Inflammatory macrophage treated with lipopolysaccharide for 4 hours (primary cell): ENCODE data around the gene KLF15.

ENCODE experiments used
- DNase-seq: peaks from one replicate; pipeline ENCODE4 v3.0.0-alpha.2; 2020

The KLF15 gene

DNA sequence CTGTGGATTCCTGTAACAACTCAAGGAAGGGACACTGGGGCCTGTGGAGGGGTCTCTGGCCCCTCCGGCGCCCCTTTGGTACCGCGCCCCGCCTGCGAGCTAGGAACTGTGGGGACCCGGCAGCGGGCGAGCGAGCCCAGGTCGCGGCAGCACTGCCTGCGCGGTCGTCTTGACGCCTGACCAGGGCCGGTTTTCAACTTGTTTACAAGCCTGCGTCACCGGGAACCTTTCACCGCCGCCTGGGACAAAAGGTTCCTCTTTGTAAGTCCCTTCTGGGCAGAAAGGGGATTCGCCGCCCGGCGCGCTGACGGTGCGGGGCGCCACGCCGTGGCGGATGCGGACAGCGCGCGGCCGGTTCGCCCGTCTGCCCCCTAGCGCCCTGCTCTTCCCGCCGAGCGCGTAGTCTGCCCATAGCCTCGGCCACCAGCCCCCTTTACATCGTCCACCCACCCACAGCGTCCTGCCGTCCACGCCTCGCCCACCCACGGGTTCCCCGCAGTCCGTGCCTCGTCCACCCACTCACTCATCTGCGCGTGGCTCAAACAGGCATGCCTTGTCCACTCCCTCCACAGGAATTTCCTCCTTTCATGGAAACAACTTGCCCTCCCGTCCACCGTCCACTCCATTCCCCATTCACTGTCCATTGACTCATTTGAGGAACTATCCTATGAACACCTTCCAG, 32.0 kb upstream of the KLF15 start:
- DNase-seq, result peak; percentile 93

GRCh38 chr3:126381966-126382365, 24.8 kb upstream of the KLF15 start:
- peak; percentile 34 for DNase-seq

GRCh38 chr3:126380011-126380768, 23.0 kb upstream of the KLF15 start:
- no peak for DNase-seq

DNA sequence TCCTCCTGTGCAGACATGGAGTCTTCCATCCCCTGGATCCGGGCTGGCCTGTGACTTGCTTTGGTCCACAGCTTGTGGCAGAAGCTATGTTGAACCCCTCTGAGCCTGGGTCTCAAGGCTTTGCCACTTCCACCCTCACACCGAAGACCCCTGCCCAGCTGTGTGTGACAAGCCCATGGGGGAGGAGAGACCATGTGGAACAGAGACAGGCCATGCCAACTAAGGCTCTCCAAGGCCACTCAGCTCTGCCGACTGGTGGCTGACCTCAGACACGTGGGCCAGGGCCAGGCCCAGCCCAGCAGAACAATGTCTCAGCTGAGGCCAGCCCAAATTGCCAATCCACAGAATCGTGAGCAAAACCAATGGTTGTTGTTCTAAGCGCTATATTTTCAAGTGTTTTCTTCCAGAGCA, 21.1 kb upstream of the KLF15 start:
- DNase-seq, result no peak

DNA sequence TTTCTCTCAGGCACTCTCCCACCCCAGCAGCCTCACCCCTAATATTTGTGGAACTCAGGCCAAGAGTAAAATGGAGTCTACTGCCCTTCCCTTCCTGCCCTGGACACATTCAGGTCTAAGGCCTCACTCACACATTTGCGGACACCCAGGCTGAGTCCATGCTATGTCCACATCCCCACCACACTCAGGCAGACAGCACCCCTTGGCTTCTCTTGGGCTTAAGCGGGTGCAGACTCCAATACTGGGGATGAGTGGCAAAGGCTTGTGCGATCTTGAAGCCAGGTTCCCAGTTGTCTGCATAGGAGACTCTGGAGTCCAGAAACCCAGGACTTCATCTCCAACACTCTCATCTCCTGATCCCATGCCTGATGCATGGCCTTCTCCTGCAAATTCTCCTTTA, 20.0 kb upstream of the KLF15 start:
- DNase-seq, result no peak

DNA sequence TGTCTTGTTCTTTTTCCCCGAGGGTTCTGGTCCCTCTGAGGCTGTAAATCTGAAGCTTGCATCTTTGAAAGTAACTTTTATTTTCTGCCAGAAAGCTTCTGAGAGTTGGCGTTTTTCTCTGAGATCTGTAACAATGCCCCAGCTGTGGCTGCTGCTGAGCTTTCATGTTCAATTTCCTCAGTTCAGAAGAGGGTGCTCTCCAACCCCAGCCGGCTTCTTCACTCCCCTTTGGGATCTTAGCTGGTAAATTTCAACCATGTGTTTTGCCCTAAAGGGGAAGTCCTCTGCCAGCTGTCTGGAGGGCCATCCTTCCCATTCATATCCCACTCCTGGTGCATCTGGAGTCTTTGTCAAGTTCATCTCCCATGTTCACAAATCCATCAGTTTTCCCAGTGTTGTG, 19.2 kb upstream of the KLF15 start:
- no peak for DNase-seq

DNA sequence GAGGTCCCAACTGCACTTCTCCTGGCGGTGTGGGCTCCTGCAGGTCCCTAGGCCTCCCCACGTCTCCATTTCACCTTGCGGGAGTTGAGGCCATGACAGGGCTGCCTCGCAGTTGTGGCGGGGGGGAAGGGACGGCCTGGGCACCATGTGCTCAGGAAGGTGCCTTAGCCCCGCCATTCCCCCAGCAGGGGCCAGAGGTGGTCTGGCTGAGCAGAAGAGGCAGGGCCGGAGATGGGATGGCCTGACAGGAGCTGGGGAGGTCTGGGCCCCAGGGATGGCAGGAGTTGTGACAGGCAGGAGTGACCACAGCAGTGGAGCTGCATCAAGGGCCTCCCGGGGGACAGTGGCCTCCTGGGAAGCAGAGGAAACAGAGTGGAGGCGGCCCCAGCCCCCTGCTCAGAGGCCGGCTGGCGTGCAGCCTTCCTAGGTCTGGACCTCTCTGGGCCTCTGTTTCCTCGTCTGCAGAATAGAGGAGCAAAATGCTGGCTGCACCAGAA, 18.7 kb upstream of the KLF15 start:
- DNase-seq, result no peak

DNA sequence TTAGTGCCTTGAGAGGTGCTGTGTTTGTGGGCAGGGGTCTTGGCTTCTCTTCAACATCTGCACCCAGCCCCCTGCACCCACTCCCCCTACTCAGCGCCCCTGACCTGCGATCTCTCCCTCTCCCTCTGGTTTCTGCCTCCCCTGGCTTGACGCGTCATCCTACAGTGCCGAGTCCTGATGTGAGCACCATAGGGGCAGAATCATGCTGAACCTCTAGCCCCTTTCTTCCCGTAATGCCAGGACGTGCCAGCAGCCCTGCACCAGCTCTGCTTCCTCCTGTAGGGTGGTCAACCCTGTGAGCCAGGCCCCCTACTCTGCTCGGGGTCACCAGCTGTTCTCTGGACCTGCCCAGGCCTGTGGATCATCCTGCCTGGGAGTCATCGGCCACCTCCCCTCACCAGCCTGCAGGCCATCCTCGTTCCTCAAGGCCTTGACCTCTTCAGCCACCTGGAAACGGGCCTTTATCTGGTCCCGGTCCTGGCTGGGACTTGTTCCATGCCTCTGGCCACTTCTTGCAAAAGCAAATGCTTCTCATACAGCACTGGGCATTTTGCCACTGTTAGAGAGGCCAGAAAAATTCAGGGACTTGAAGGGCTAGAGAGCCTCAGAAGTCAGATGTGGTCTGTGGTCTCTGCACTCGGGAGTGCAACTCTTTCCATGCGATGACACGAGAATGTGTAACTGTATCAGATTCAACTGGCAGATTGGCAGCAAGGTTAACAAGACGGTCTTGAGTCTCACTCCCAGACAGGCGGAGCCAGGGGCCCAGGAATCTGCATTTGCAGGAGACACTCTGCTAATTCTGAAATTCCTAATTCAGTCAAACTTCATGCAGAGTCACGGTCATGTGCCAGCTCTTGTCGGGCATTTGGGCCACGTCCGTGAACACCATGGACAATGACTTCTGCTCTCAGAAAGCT, 16.7 kb upstream of the KLF15 start:
- DNase-seq, result no peak

DNA sequence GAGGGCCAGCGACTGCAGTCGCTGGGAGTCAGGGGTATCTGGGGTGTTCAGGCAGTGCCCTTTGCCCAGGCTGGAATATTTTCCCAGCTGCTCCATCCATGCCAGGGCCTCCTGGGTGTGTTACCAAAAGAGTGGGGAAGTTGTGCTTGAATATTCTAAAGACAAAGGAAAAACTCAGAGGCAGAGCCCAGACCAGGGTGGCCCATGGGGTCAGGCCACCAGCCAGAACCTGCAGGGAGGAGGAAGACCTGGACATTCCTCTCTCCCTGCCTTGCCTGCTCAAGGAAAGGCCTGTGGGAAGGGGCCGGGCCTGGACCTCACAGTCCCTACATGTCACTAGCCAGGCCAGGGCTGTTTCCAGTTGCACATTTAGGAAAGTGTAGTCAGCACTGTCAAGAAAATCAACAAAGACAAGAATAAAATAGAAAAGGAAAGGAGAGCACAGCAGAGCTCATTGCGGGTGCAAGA, 16.0 kb upstream of the KLF15 start:
- DNase-seq, result no peak

- no peak for DNase-seq
Observed at GRCh38 chr3:126372413-126373145, 15.4 kb upstream of the KLF15 start.

DNA sequence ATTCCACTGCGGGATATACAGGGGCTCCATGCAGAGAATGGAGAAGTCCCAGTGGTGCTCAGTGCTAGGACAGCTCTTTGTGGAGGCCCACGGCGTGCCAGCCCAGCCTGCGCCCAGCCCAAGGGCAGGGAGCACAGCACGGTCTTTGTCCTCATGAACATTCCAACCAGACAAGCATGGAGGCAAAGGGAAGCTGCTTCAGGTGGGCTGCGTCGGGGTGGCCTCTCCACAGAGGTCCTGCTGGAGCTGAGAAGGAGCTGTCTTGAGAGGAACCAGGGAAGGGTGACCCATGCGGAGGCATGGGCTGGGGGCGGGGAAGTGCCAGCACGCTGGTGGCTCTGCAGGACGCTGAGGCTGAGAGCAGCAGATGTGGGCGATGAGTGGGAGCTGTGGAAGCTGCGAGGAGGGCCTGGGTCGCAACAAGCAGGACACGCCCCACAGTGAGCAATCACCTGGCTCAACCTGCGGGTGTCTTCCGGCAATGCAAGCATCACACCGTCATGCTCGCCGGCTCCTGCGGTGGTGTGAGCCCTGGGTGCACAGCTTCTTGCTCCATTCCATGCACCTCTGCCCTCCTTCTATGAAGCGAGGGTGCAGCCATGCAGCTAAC, 14.0 kb upstream of the KLF15 start:
- no peak for DNase-seq

- DNase-seq, result no peak
Observed at GRCh38 chr3:126370606-126371005, 13.4 kb upstream of the KLF15 start.

DNA sequence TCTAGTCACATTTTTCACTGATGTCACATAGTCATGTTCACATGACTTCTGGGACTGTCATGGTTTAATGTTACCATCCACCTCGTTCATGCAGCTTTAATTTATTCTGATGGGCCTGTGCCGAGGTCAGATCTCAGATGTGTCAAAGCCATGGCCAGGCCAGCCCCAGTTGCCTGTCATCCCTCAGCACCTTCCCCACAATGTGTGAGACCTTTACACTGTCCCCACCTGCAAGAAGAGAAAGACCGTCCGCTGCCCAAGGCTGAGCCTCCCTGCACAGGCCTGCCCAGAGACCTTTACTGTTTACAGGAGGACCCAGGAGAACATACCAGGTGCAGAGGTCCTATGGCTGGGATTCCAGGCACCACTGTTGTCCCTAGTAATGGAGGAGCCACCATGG, 12.8 kb upstream of the KLF15 start:
- no peak for DNase-seq

- DNase-seq, result no peak
Observed at GRCh38 chr3:126369490-126369889, 12.3 kb upstream of the KLF15 start.

GRCh38 chr3:126367316-126367805, 10.2 kb upstream of the KLF15 start:
- DNase-seq, result no peak

- no peak for DNase-seq
Observed at GRCh38 chr3:126365351-126366277, 8.4 kb upstream of the KLF15 start.

DNA sequence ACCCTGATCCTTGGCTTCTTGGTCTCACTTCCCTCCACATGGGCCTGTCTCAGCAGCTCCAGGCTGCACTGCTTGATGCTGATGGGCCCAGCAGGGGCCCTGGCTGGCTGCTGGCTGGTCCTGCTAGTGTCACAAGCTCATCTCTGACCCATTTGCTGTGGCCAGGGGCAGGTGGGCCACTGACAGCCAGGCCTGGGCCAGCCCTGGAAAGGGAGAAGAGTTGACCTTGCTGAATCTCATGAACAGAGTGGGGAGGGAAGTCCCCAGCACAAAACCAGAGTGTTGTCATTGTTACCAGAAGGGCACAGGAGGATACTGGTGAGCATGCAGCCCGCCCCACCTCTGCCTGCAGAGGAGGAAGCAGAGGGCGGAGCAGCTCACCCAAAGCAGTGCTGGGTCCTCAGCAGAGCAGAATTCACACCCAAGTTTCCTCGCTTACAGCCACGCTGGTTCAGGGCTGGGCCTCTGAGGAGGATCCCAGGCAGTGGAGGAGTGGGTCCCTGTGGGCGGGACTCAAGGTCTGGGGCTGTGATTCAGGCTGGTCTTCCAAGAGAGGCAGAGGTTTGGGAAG, 7.6 kb upstream of the KLF15 start:
- no peak for DNase-seq

DNA sequence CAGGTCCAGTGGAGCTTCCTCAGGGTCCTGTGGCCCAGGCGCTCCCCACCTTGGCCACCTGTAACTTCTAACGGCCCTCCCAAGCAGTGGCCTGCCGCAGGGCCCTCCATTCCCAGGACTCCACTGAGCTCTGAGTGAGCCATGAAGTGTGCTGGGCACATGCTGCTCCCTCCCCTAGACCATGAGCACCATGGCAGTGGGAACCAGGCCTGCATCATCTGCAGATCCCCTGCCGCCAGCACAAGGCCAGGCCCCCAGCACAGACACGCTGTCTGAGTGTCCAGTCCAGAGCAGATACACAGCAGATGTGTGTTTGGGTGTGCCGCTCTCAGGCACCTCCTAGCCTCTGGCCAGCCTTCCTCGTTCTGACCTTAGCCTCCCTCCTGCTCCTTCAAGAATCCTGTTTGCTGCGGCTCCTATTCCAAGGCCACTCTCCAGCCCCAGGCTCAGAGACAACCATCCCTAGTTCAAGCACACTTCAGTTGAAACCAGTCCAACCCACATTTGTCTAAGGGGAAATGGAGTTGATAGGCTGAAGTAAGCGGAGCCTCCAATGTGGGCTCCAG, 7.0 kb upstream of the KLF15 start:
- DNase-seq, result no peak

DNA sequence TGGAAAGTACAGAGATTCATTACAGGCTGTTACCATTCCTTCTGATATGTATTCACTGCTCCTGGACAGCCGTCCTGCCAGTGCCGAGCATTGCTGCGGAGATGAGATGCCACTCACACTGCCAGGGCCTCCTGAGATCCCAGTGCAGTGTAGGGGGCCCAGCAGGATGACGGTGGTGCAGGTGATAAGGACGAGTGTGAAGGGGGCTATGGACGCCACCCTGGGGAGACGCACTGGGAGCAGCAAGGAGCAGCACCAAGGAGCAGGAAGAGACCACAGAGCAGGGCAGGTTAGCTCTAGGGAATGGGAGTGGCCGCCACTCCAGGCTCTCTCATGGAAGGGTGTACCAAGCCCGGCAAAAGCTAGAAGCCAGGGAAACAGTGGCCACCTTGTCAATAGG, 4.0 kb upstream of the KLF15 start:
- DNase-seq, result no peak

DNA sequence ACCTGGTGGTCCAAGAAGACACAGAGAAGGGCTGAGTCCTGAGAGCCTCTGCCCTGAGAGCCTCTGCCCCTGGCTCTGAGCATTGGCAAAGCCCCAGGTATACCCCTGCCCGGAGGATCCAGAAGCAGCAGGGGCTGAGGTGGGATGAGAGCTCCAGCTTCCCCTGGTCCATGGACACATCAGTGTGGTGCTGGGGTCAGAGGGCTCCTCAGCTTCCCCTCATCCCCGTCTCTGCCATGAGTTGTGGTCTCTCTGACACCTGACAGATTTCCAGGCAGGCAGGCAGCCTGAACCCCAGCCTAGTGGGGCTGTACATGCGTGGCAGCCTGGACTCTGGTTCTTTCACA, 3.5 kb upstream of the KLF15 start:
- no peak for DNase-seq
